Endothelial cell of umbilical vein (primary cell): ENCODE data around the gene ACTA2. TPM values are rescaled to one million over a fixed set of nuclear protein-coding genes. Genes with fewer than 3 reads are reported as not detected.

Experiments used
- BruUV-seq: library from RNA; stranded (reverse); fragments of 400-500 nt; replicated peaks from 2 replicates; lab custom pipeline; 2021; lab: Mats Ljungman, UMichigan
- CTCF ChIA-PET: fragments of 300-600, 350-600 bp; sonication (Branson Sonifier 250); formaldehyde crosslinking; loops from one replicate; lab custom pipeline; 2021; ENCODE audit warnings: antibody characterized with exemption, inconsistent platforms; lab: Charles Lee
- POLR2A ChIA-PET: fragments of 300-600, 350-600 bp; sonication (Branson Sonifier 250); formaldehyde crosslinking; loops from one replicate; lab custom pipeline; 2021; ENCODE audit warnings: antibody characterized with exemption, inconsistent platforms; lab: Charles Lee
- DNase-seq: peaks from one replicate; pipeline ENCODE4 v3.0.0-alpha.2; 2011; ENCODE audit warnings: low read depth, low spot score
- FAIRE-seq: peaks from 2 replicates; lab custom pipeline; 2011; peaks lifted over from hg19 to GRCh38; lab: Jason Lieb, UNC
- H2AFZ ChIP-seq: 2 replicates; pipeline ENCODE4 v1.6.0; 2012; ENCODE audit warnings: low read depth, low read length, control low read depth, inconsistent platforms
- H3K27ac ChIP-seq: 2 replicates; pipeline ENCODE4 v1.5.1; 2011; ENCODE audit warnings: low read depth, mild to moderate bottlenecking, control low read depth, low read length, moderate library complexity; ENCODE audit not compliant: insufficient read depth
- H3K27me3 ChIP-seq, 2 experiments: 2 replicates each; pipeline versions ENCODE4 v1.6.0 to v1.6.1; 2011; ENCODE audit warnings: low read length in 2 of 2, mixed read lengths in 1 of 2; ENCODE audit not compliant: control insufficient read depth in 2 of 2, insufficient read depth in 2 of 2
- H3K36me3 ChIP-seq, 2 experiments: 2 replicates in 1 of 2; 3 replicates in 1 of 2; pipeline ENCODE4 v1.5.1; 2011; ENCODE audit warnings: low read length in 2 of 2, mild to moderate bottlenecking in 1 of 2, moderate library complexity in 1 of 2; ENCODE audit not compliant: control insufficient read depth in 2 of 2, insufficient read depth in 2 of 2; ENCODE audit errors: extremely low read depth in 1 of 2
- H3K4me1 ChIP-seq: 3 replicates; pipeline ENCODE4 v1.5.1; 2011; ENCODE audit warnings: mild to moderate bottlenecking, low read length; ENCODE audit not compliant: control insufficient read depth, insufficient read depth; ENCODE audit errors: extremely low read depth
- H3K4me2 ChIP-seq: 2 replicates; pipeline ENCODE4 v1.6.1; 2011; ENCODE audit warnings: low read length, control low read depth, mixed read lengths; ENCODE audit not compliant: insufficient read depth
- H3K4me3 ChIP-seq, 3 experiments: fragments of 200-600 bp in 1 of 3; sonication (generic), shearing (Covaris generic) in 1 of 3; replicated peaks in 1 of 3; 2 replicates each; pipeline ENCODE4 v1.5.1; 2011 to 2016; ENCODE audit warnings: control low read depth in 3 of 3, low read length in 3 of 3, mild to moderate bottlenecking in 2 of 3, inconsistent platforms in 1 of 3, low read depth in 1 of 3, moderate library complexity in 1 of 3; ENCODE audit not compliant: insufficient read depth in 1 of 3
- H3K79me2 ChIP-seq: 2 replicates; pipeline ENCODE4 v1.6.0; 2012; ENCODE audit warnings: low read length, inconsistent platforms; ENCODE audit not compliant: control insufficient read depth, insufficient read depth
- H3K9ac ChIP-seq: replicated peaks from 2 replicates; pipeline ENCODE3; 2011; ENCODE audit warnings: low read length, control low read depth; ENCODE audit not compliant: insufficient read depth; ENCODE audit errors: extremely low read depth
- H3K9me1 ChIP-seq: replicated peaks from 3 replicates; pipeline ENCODE4 v1.6.0; 2011; ENCODE audit warnings: mild to moderate bottlenecking, low read length; ENCODE audit not compliant: control insufficient read depth, insufficient read depth; ENCODE audit errors: extremely low read depth
- H3K9me3 ChIP-seq: replicated peaks from 2 replicates; pipeline ENCODE4 v1.5.1; 2012; ENCODE audit warnings: low read length, inconsistent platforms; ENCODE audit not compliant: control insufficient read depth, insufficient read depth
- H4K20me1 ChIP-seq: replicated peaks from 2 replicates; pipeline ENCODE3; 2011; ENCODE audit warnings: mild to moderate bottlenecking, low read length; ENCODE audit not compliant: control insufficient read depth, insufficient read depth; ENCODE audit errors: extremely low read depth
- CTCF ChIP-seq, 2 donors: IDR thresholded peaks; 1 replicate in 1 of 2; 2 replicates in 1 of 2; pipeline ENCODE4 v1.5.1; 2011; ENCODE audit warnings: low read length in 2 of 2, mild to moderate bottlenecking in 2 of 2, moderate library complexity in 2 of 2, control low read depth in 1 of 2, inconsistent platforms in 1 of 2, low read depth in 1 of 2; ENCODE audit not compliant: insufficient read depth in 1 of 2; ENCODE audit errors: extremely low read depth in 1 of 2
- EZH2 ChIP-seq: IDR thresholded peaks from 2 replicates; pipeline ENCODE4 v1.6.1; 2012; ENCODE audit warnings: borderline replicate concordance, low read depth, mild to moderate bottlenecking, moderate library complexity, low read length, inconsistent platforms; ENCODE audit not compliant: severe bottlenecking
- FOS ChIP-seq: IDR thresholded peaks from 2 replicates; pipeline ENCODE4 v1.6.1; 2011; ENCODE audit warnings: mild to moderate bottlenecking, low read length, moderate library complexity, borderline replicate concordance; ENCODE audit not compliant: insufficient read depth
- GATA2 ChIP-seq: IDR thresholded peaks from 2 replicates; pipeline ENCODE4 v1.7.0; 2011; ENCODE audit warnings: low read depth, mild to moderate bottlenecking, moderate library complexity, mixed read lengths, low read length; ENCODE audit not compliant: insufficient read length, insufficient read depth
- JUN ChIP-seq: IDR thresholded peaks from 2 replicates; pipeline ENCODE4 v1.6.1; 2011; ENCODE audit warnings: borderline replicate concordance, low read depth; ENCODE audit not compliant: insufficient read length, insufficient read depth
- MAX ChIP-seq: IDR thresholded peaks from 2 replicates; pipeline ENCODE4 v1.6.1; 2011; ENCODE audit not compliant: insufficient read depth, insufficient read length
- MYC ChIP-seq: IDR thresholded peaks from one replicate; pipeline ENCODE4 v1.6.1; 2011; ENCODE audit warnings: mild to moderate bottlenecking, low read depth, low read length
- POLR2A ChIP-seq: IDR thresholded peaks from 2 replicates; pipeline ENCODE4 v1.6.1; 2012; ENCODE audit warnings: low read depth, mild to moderate bottlenecking, control low read depth, low read length
- POLR2AphosphoS5 ChIP-seq: IDR thresholded peaks from 2 replicates; pipeline ENCODE4 v1.6.1; 2012; ENCODE audit warnings: low read depth, mild to moderate bottlenecking, control low read depth, low read length, moderate library complexity; ENCODE audit not compliant: insufficient read depth
- dilution Hi-C: fragments of 300-500 bp; cut with MboI; formaldehyde crosslinking; loops from one replicate; pipeline ENCODE4 v1.15.0; 2019; ENCODE audit warnings: low sequenced_read_pairs; ENCODE audit not compliant: extremely low pct_ligation_motif_present
- intact Hi-C: fragments of 100-400 bp; cut with micrococcal nuclease; formaldehyde crosslinking; loops from one replicate; pipeline ENCODE4 v1.10.0; 2022
- polyA plus RNA-seq, 4 experiments: library from polyadenylated mRNA; depleted of rRNA in 3 of 4; stranded (reverse) in 3 of 4; unstranded in 1 of 4; fragments of >200 nt; gene quantifications; 2 replicates each; pipeline versions ENCODE4 v1.2.1 to v1.2.3, GENCODE V29; 2011 to 2012; ENCODE audit warnings: missing spikeins in 1 of 4
- total RNA-seq: library from RNA; stranded (reverse); gene quantifications from 2 replicates; pipeline ENCODE4 v1.2.3, GENCODE V29; 2021

ACTA2 gene
- total and polyA plus RNA-seq, 2 donors (not counting 3 experiments of a cell fraction or from before 2014, with no cell fraction given): 6.3 to 9.7 TPM

GRCh38 chr10:88899886-88900285, 52.7 kb downstream of the ACTA2 start:
- Histone ChIP-seq H3K36me3 (no peaks in the 10 kb centered on the region), H3K27ac (no peak overlapping the region), H3K9me1 (peaks cover 2% of the 10 kb centered on the region), H3K4me3 (no peak overlapping the region), H3K4me2 (no peak overlapping the region), H3K79me2 (no peaks in the 10 kb centered on the region), H3K27me3 (no peaks in the 10 kb centered on the region), H2AFZ (no peak overlapping the region), H3K9me3 (no peaks in the 10 kb centered on the region), H3K4me1 (no peaks in the 10 kb centered on the region), H4K20me1 (no peaks in the 10 kb centered on the region), H3K9ac (no peak overlapping the region)
- DNase-seq: no peak
- ChIA-PET CTCF (interaction anchor here (0.7 to 3.3 kb wide), 7 partner anchors 8 to 335 kb away, joined by 3 to 16 read pairs (median 4); partner anchors contain the start of gene STAMBPL1), POLR2A (no interaction called here)
- intact Hi-C loops (loop anchor here (5.0 kb wide), 1 partner anchor 43 kb away; no protein-coding TSS in a partner anchor), dilution Hi-C loops (no loop called here)
- no peak for FAIRE-seq
- BruUV-seq: no TSS peak
- TF ChIP-seq EZH2: no peak
- TF ChIP-seq FOS: no peak
- TF ChIP-seq GATA2: no peak
- TF ChIP-seq MYC: no peak
- TF ChIP-seq POLR2AphosphoS5: no peak
- TF ChIP-seq MAX: no peak
- no peak for TF ChIP-seq JUN
- TF ChIP-seq CTCF (IDR thresholded peaks at IDR 0.05; ENCODE audit: extremely low read depth in 1 of 2, insufficient read depth in 1 of 2, low read depth in 1 of 2, low read length in 2 of 2): no peak
- TF ChIP-seq POLR2A: no peak
